SK-N-MC (cell line): ENCODE data around the gene RWDD2A.

Experiments used
- EZH2 ChIP-seq: fragments of 200-600 bp; sonication (generic); IDR thresholded peaks from one replicate; pipeline ENCODE4 v1.6.1; 2017; ENCODE audit warnings: antibody characterized with exemption
- FOXP2 ChIP-seq: optimal IDR thresholded peaks from 2 replicates; pipeline ENCODE3; 2011; ENCODE audit warnings: mild to moderate bottlenecking, moderate library complexity; ENCODE audit not compliant: insufficient read depth; ENCODE audit errors: extremely low read length, control extremely low read depth
- POLR2AphosphoS5 ChIP-seq: IDR thresholded peaks from 2 replicates; pipeline ENCODE4 v1.6.1; 2012; ENCODE audit warnings: mild to moderate bottlenecking, low read depth, low read length, borderline replicate concordance

- TF ChIP-seq POLR2AphosphoS5 (no peak), EZH2 (no peak), FOXP2 (no peak)
These were observed 16.9 kb upstream of the RWDD2A start for GRCh38 chr6:83176246-83176645.
